Heart right ventricle (tissue), 16 donors: ENCODE results near the gene ACER3. TPM values are rescaled to one million over a fixed set of nuclear protein-coding genes. Genes with fewer than 3 reads are reported as not detected.
"Not testable (repeated sequence)": the region's sequence is repeated elsewhere in the genome, so short reads cannot be mapped to it uniquely, and the experiment has no call there.

Source experiments
- ATAC-seq, 8 donors: fragments of 200-7000 bp; cut with Tn5 transposase; one replicate each; pipeline ENCODE4 v1.9.1; 2020; ENCODE audit warnings: mild to moderate bottlenecking in 8 of 8, moderate library complexity in 8 of 8, moderate number of reproducible peaks in 1 of 8
- DNase-seq, 2 donors: peaks; one replicate each; pipeline ENCODE4 v3.0.0-alpha.2; 2020
- H3K27ac ChIP-seq, 10 donors: fragments of 200-600 bp; sonication (generic) in 2 of 10; one replicate each; pipeline versions ENCODE4 v1.5.0 to v1.8.0; 2020 to 2022; ENCODE audit warnings: mild to moderate bottlenecking in 3 of 10
- H3K27me3 ChIP-seq, 7 donors: fragments of 200-600 bp; one replicate each; pipeline ENCODE4 v1.8.0; 2021 to 2022; ENCODE audit warnings: mild to moderate bottlenecking in 2 of 7
- H3K36me3 ChIP-seq, 9 donors: fragments of 200-600 bp; sonication (generic) in 1 of 9; one replicate each; pipeline versions ENCODE4 v1.5.0 to v1.8.0; 2020 to 2022; ENCODE audit warnings: mild to moderate bottlenecking in 2 of 9
- H3K4me1 ChIP-seq, 9 donors: fragments of 200-600 bp; sonication (generic) in 1 of 9; one replicate each; pipeline versions ENCODE4 v1.5.0 to v1.8.0; 2020 to 2022; ENCODE audit warnings: mild to moderate bottlenecking in 4 of 9
- H3K4me3 ChIP-seq, 10 donors: fragments of 200-600 bp; sonication (generic) in 2 of 10; one replicate each; pipeline versions ENCODE4 v1.5.0 to v1.8.0; 2020 to 2022; ENCODE audit warnings: mild to moderate bottlenecking in 7 of 10, moderate library complexity in 2 of 10
- H3K9me3 ChIP-seq, 11 donors: fragments of 200-600 bp in 10 of 11; sonication (generic) in 2 of 11; one replicate each; pipeline versions ENCODE4 v1.5.0 to v1.8.0; 2013 to 2022; ENCODE audit warnings: mild to moderate bottlenecking in 2 of 11, control low read depth in 1 of 11, moderate library complexity in 1 of 11
- CTCF ChIP-seq, 9 donors: fragments of 200-600 bp; sonication (generic) in 2 of 9; IDR thresholded peaks; one replicate each; pipeline versions ENCODE4 v1.5.0 to v1.8.0; 2021 to 2022; ENCODE audit warnings: antibody characterized with exemption in 9 of 9, mild to moderate bottlenecking in 5 of 9, moderate library complexity in 1 of 9
- WGBS, 2 donors: extraction: QIAGEN DNeasy Blood & Tissue Kit; methylation state at CpG; one replicate each; pipeline ENCODE4 v1.1.7; 2013; ENCODE audit warnings: inconsistent platforms in 1 of 2; 5-methylcytosine and 5-hydroxymethylcytosine counted together
- intact Hi-C, 10 donors: fragments of 100-400 bp; cut with DNase I; formaldehyde crosslinking; loops; one replicate each; pipeline versions ENCODE4 v1.11.1 to v1.14.2; 2022
- polyA plus RNA-seq, 2 donors: library from polyadenylated mRNA; stranded (reverse); fragments of 200-250 nt; gene quantifications; one replicate each; pipeline ENCODE4 v1.2.3, GENCODE V29; 2013
- total RNA-seq, 10 donors: library from RNA; stranded (reverse); fragmentation: NEBNext Ultra II Directional in 3 of 10; extraction: Animal tissue kit (Norgen Biotek cat#: 25700) in 3 of 10; gene quantifications; one replicate each; pipeline versions ENCODE4 v1.2.1 to v1.2.4, GENCODE V29; 2021 to 2023
- donor health status: Arrhythmogenic right ventricular cardiomyopathy.
- donor health status: ischemic (EF 13 %, LVEDD 7.1; RV severe dilation, severe dysfunction).
- donor health status: healthy with polysubstance abuse.
- donor health status: DM: no; HTN: yes; CAD: no.
- donor health status: DM: no; HTN: no; CAD: no.
- donor health status: ischemic (EF 25% LVEDD 6.9; RV normal size, moderate dysfunction).
- donor health status: ischemic (EF 25% LVEDD 5.7; RV mildly dilated, moderate dysfunction).
- donor health status: healthy.
- donor health status: DM: yes; HTN: yes; CAD: no.
- donor health status: Ischemic cardiomyopathy.
- donor health status: ischemic (EF 35%, LVEDD 5.7; RV mildly dilated, moderate dysfunction).
- donor health status: nonischemic (EF 11% LVEDD 7.7; RV severe dilation, severe dysfunction).
- donor health status: DM: yes; HTN: yes; CAD: no.
- donor health status: PGD.
- donor health status: ischemic (EF 29% LVEDD 5.4; RV normal size, mild dysfunction).
- donor health status: nonischemic (EF 23%, LVEDD 6.1; RV moderate dilation, normal function).

Gene ACER3
- total and polyA plus RNA-seq, 12 donors, result 2.9 to 14.8 (median 9.6) TPM

DNA sequence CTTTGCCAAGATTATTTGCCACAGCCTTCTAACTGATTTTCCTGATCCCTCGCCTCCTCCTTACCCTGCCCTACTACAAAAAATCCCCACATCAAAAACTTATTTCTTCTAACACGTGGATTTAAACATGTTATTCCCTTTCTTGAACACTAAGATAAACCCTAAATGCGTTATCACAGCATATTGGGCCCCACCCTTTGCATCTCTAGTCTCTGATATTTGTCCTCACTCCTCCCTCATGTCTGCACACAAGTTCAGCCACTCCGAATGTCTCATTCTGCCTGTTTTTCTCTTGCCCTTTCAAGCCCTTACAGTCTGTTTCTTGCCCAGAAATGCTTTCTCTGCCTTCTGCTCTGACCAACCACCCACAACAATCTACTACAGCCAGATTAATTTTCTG is 10.6 kb upstream of the ACER3 start:
- intact Hi-C loops, result no loop called here
- Histone ChIP-seq H3K4me1 (peaks cover 0 to 20% (median 5%) of the 10 kb centered on the region in 9 donors), H3K4me3 (no peak overlapping the region), H3K9me3 (no peaks in the 10 kb centered on the region), H3K36me3 (no peaks in the 10 kb centered on the region), H3K27ac (no peak overlapping the region), H3K27me3 (no peaks in the 10 kb centered on the region)
- WGBS, 2 donors, result 81 to 90% methylated on average over 4 of the region's 4 CpGs
- no peak for ATAC-seq
- no peak for DNase-seq
- TF ChIP-seq CTCF (IDR thresholded peaks at IDR 0.05), result no peak

DNA sequence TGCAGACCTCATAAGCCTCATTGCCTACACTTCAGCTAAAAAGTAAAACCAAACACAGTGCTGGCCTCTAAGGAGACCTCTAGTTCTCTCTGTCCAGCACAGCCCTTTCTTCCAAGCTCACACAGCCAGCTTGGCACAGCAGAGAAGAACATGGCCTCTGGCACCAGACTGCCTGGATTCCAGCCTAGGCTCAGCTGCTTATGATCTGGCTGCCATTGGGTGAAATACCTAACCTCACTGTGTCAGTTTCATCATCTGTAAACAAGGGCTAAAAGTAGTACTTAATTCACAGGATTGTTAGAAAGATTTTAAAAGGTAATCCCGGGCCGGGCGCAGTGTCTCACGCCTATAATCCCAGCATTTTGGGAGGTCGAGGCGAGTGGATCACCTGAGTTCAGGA is 9.9 kb upstream of the ACER3 start:
- Histone ChIP-seq H3K27me3 (no peaks in the 10 kb centered on the region), H3K36me3 (no peaks in the 10 kb centered on the region), H3K4me3 (no peak overlapping the region), H3K27ac (peak overlapping the region in 3 of 10 donors; percentile 2 to 59 (median 34)), H3K9me3 (no peaks in the 10 kb centered on the region), H3K4me1 (peaks cover 0 to 20% (median 5%) of the 10 kb centered on the region in 9 donors)
- peak; percentile 19 to 39 for DNase-seq
- no peak for TF ChIP-seq CTCF (IDR thresholded peaks at IDR 0.05)
- intact Hi-C loops, result no loop called here
- peak; percentile 56 to 93 (median 77) for ATAC-seq
- 94 to 97% methylated on average over 6 of the region's 6 CpGs for WGBS, 2 donors

DNA sequence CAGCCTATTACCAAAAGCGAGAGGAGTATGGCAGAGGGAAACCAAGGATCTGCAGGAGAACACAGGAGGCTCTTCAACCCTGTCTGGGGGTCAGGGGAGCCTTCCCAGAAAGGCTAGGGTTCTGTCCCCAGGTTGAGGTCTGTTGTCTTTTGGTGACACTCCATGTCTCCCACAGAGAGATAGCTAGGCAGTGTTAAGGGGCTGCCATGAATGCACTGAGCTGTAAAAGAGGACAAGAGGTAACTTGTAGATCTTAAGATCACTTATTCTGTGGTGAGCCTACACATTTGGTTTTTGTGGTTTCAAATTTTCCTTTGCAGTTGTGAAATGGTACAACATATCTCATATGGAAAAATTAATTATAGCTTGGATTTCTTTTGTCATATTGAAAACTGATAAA is 6.0 kb upstream of the ACER3 start:
- Histone ChIP-seq H3K36me3 (no peaks in the 10 kb centered on the region), H3K4me3 (no peak overlapping the region), H3K4me1 (peaks cover 0 to 42% (median 0%) of the 10 kb centered on the region in 9 donors), H3K27me3 (no peaks in the 10 kb centered on the region), H3K27ac (no peak overlapping the region), H3K9me3 (no peaks in the 10 kb centered on the region)
- intact Hi-C loops, result no loop called here
- 96 to 100% methylated on average over 1 of the region's 1 CpG for WGBS, 2 donors
- no peak for ATAC-seq
- no peak for TF ChIP-seq CTCF (IDR thresholded peaks at IDR 0.05)
- no peak for DNase-seq

DNA sequence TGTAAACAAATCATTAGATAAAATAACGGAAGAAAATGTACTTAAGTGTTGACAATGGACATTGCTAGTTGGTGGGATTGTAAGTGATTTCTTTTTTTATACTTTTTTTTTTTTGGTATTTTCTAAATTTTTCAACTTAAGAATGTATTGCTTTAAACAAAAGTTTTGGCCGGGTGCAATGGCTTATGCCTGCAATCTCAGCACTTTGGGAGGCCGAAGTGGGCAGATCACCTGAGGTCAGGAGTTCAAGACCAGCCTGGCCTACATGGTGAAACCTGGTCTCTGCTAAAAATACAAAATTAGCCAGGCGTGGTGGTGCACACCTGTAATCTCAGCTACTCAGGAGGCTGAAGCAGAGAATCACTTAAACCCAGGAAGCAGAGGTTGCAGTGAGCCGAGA is 5.0 kb upstream of the ACER3 start:
- ATAC-seq, H3K9me3 ChIP-seq, H3K36me3 ChIP-seq, DNase-seq, H3K27me3 ChIP-seq, H3K4me3 ChIP-seq, intact Hi-C loops: not testable (repeated sequence)
- peaks cover 0 to 45% (median 7%) of the 10 kb centered on the region in 9 donors for H3K4me1 ChIP-seq
- 83 to 86% methylated on average over 5 of the region's 5 CpGs for WGBS, 2 donors
- H3K27ac ChIP-seq, result peak overlapping the region in 2 of 10 donors; percentile 9 to 13

- ATAC-seq, result no peak
- TF ChIP-seq CTCF (IDR thresholded peaks at IDR 0.05), result no peak
- intact Hi-C loops, result no loop called here
- no peak overlapping the region for H3K4me3 ChIP-seq
- peaks cover 0 to 44% (median 6%) of the 10 kb centered on the region in 9 donors for H3K4me1 ChIP-seq
- peak overlapping the region in 3 of 10 donors; percentile 9 to 41 (median 39) for H3K27ac ChIP-seq
- no peaks in the 10 kb centered on the region for H3K9me3 ChIP-seq
- H3K36me3 ChIP-seq, result no peaks in the 10 kb centered on the region
- DNase-seq, result no peak
- no peaks in the 10 kb centered on the region for H3K27me3 ChIP-seq
These were observed 4.6 kb upstream of the ACER3 start for GRCh38 chr11:76856106-76856505.
